NCI-H2081 (cell line): ENCODE results near the gene KPNB1.

Experiments used
- DNase-seq, 2 experiments: peaks; one replicate each; lab custom pipeline; 2025; lab: John Stamatoyannopoulos, UW

KPNB1 gene

GRCh38 chr17:47728214-47728877 is 78.6 kb downstream of the KPNB1 start:
- DNase-seq = no peak

- DNase-seq = no peak
Observed at GRCh38 chr17:47729476-47729875, 79.8 kb downstream of the KPNB1 start.

- no peak for DNase-seq
Observed at GRCh38 chr17:47730681-47731080, 81.0 kb downstream of the KPNB1 start.

DNA sequence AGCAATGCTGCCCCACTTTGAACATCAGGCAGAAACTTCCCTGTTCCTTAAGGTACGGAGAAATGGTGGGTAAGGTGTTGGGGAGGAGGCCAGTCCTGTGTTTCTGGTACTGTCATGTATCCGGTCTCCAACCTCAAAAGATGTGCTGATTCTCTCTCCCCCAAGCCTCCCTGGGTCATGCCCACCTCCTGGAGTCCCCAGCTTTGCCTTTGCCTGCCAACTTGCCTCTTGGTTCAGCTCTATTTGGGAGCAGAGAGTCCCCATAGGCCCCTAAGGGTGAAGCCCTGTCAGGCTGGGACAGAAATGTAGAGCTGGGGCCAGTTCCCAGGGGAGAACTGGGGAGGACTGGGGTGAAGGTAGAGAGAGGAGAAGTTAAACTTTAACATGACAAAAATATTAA is 81.7 kb downstream of the KPNB1 start:
- DNase-seq = no peak

DNA sequence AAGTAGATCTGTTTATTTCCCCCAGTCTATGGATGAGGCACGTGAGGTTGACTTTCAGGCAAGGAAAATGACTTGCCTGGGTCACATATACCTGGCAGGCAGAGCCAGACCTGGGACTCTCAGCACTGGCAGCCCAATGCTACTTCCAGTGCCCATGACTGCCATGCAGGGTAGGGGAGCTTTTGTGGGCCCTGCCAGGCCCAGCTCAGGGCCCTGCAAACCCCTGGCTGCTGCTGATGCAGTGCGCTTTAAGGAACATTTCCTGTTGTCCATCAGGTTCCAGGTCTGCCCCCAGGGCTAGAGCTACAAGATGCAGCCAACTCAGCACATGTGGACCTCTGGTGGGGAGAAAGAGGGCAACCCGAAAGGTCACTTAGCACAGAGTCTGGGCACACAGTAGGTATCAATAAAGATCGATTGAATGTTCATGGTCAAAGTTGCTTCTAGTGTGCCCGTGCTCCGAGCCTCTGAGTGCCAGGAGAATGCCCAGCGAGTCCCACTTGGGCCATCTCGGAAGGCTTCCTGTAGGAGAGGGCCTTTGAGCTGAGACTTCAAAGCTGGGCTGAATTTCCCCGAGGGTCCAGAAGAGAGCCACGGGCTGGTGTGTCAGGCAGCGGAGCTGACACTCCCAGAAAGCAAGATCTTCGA is 82.8 kb downstream of the KPNB1 start:
- no peak for DNase-seq

DNA sequence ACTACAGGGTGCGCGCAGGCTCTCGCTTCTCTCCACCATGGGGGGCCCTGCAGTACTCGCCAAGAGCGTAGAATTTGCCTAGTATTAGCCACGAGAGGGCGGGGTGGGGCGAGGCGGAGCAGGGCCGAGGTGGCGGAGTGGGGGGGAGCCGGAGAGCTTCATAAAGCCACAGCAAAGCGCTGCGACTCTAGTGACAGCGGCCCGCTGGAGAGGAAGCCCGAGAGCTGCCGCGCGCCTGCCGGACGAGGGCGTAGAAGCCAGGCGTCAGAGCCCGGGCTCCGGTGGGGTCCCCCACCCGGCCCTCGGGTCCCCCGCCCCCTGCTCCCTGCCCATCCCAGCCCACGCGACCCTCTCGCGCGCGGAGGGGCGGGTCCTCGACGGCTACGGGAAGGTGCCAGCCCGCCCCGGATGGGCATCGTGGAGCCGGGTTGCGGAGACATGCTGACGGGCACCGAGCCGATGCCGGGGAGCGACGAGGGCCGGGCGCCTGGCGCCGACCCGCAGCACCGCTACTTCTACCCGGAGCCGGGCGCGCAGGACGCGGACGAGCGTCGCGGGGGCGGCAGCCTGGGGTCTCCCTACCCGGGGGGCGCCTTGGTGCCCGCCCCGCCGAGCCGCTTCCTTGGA is 83.4 kb downstream of the KPNB1 start, which contains the start of gene TBX21:
TSS of gene TBX21 (plus strand) at position 190 of the 627 bp plus-strand sequence. CDS start at position 409, 219 bp downstream.
- DNase-seq = peak; percentile 70 to 81

DNA sequence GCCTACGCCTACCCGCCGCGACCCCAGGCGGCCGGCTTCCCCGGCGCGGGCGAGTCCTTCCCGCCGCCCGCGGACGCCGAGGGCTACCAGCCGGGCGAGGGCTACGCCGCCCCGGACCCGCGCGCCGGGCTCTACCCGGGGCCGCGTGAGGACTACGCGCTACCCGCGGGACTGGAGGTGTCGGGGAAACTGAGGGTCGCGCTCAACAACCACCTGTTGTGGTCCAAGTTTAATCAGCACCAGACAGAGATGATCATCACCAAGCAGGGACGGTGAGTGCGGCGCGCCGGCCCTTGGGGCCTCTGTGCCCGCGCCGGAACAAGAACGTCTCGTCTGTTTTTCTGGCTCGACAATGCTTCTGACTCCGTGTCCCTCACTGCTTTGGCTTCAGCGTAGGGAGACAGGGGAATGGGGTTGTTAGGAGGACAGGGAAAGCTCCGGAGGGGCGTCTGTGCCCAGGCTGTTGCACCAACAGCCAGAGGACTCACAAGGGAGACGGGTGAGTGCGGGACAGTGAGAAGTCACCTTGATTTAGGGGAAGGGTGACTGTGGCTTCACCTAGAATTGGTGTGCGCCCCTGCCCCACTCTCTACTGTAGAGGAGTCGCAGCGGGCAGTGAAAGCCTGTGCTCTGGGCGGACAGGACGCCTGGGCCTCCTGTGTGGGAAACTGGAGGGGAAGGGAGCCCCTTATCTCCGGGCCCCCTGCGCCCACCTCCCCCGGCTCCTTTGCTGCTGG is 84.1 kb downstream of the KPNB1 start:
- no peak for DNase-seq

DNA sequence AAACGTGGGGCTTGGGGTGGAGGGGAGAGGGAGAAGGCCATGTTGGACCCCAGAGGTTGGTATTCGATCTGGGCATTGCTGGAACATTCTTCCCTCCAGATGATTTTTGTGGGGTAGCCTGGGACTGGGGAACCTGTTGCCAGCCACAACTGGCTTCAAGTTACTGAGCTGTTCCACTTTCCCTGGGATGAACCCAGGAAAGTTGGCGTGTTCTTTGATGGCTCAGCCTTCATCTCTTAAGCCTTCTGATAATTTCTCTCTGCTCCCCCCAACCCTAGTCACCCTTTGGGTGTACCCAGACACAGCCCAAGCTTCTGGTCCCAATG is 85.4 kb downstream of the KPNB1 start:
- DNase-seq = no peak
